ENCODE data around the gene MLF2.

GRCh38 chr12:6716874-6717437 lies 36.0 kb downstream of the MLF2 start:
- TF ChIP-seq, protein P1, sequence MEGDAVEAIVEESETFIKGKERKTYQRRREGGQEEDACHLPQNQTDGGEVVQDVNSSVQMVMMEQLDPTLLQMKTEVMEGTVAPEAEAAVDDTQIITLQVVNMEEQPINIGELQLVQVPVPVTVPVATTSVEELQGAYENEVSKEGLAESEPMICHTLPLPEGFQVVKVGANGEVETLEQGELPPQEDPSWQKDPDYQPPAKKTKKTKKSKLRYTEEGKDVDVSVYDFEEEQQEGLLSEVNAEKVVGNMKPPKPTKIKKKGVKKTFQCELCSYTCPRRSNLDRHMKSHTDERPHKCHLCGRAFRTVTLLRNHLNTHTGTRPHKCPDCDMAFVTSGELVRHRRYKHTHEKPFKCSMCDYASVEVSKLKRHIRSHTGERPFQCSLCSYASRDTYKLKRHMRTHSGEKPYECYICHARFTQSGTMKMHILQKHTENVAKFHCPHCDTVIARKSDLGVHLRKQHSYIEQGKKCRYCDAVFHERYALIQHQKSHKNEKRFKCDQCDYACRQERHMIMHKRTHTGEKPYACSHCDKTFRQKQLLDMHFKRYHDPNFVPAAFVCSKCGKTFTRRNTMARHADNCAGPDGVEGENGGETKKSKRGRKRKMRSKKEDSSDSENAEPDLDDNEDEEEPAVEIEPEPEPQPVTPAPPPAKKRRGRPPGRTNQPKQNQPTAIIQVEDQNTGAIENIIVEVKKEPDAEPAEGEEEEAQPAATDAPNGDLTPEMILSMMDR (IDR thresholded peaks at IDR 0.05; ENCODE audit: insufficient read depth, low read length, poor library complexity, severe bottlenecking): no peak
- TF ChIP-seq EZH2phosphoT487 (conservative IDR thresholded peaks at IDR 0.05; ENCODE audit: low read length): no peak
